Measurements from ENCODE around the gene UPK3A.

Gene UPK3A

DNA sequence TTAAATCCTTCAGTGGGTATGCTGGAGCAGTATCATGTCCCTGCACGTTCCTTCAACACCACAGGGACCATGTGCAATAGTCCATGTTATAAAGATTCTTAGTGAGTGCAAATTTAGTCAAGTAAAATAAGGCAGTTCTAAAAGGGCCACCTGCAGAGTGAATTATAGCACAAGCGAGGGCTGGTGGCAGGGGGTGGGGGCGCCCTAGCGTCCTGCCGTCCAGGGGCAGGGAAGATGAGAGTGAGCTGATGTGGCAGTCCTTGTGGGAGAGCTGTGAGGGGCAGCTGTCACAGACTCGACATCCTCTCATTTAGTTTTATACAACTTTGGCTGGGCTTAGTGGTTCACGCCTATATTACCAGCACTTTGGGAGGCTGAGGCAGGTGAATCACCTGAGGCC is 54.0 kb downstream of the UPK3A start:
- Histone ChIP-seq H3K4ac (ENCODE audit: low read depth, low read length) (no peak overlapping the region), H2BK120ac (ENCODE audit: low read depth, low read length) (no peak overlapping the region), H2BK15ac (replicated peaks; ENCODE audit: low read depth) (no peak overlapping the region), H3K27me3 (ENCODE audit: insufficient read depth, low read length, poor library complexity) (no peaks in the 10 kb centered on the region), H3K79me2 (ENCODE audit: control insufficient read depth, insufficient read depth, low read length) (no peaks in the 10 kb centered on the region), H3K4me3 (ENCODE audit: low read length) (no peak overlapping the region), H3K9ac (ENCODE audit: low read length) (no peak overlapping the region), H3K4me2 (ENCODE audit: low read length) (no peak overlapping the region), H3K56ac (ENCODE audit: low read length) (no peak overlapping the region), H4K5ac (ENCODE audit: low read length) (no peak overlapping the region), H3K79me1 (ENCODE audit: low read length) (no peaks in the 10 kb centered on the region), H4K8ac (ENCODE audit: low read depth, low read length) (no peak overlapping the region), H3K27ac (ENCODE audit: low read depth, low read length) (no peak overlapping the region), H2BK5ac (ENCODE audit: low read length) (no peak overlapping the region), H3K18ac (ENCODE audit: low read length) (no peak overlapping the region), H2AK5ac (ENCODE audit: low read length) (no peak overlapping the region), H3K36me3 (ENCODE audit: control insufficient read depth, insufficient read depth, low read length) (no peaks in the 10 kb centered on the region), H3K4me1 (ENCODE audit: control insufficient read depth, low read depth, low read length) (no peaks in the 10 kb centered on the region), H3K23ac (ENCODE audit: low read length) (no peak overlapping the region)
- no CpG with 5 or more reads among the region's 7 CpGs for WGBS (ENCODE audit: extremely low coverage, insufficient coverage, low lambda C conversion rate)
- DNase-seq, result no peak

DNA sequence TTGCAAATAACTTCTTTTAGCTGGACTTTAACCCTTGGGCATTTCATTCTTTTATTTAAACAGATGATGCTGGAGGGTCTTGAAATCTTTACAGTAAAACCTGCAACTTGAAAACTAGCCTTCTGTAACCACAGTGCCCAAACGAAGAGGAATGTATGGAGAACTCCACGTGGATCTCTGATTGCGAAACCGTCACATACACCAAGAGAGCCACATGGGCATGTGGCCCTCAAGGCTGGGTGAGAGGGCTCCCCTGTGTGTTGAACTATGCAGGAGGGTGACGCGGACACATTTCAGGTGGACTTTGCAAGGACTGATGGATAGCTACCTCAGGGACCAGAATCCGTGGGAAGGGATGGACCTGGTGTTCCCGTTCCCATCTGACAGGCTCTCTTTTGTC is 55.6 kb downstream of the UPK3A start:
- no peak overlapping the region for H3K4me2 ChIP-seq (ENCODE audit: low read length)
- H3K4me1 ChIP-seq (ENCODE audit: control insufficient read depth, low read depth, low read length), result no peaks in the 10 kb centered on the region
- H3K4ac ChIP-seq (ENCODE audit: low read depth, low read length), result no peak overlapping the region
- H3K27me3 ChIP-seq (ENCODE audit: insufficient read depth, low read length, poor library complexity), result no peaks in the 10 kb centered on the region
- no peak overlapping the region for H4K8ac ChIP-seq (ENCODE audit: low read depth, low read length)
- no peaks in the 10 kb centered on the region for H3K79me1 ChIP-seq (ENCODE audit: low read length)
- no CpG with 5 or more reads among the region's 8 CpGs for WGBS (ENCODE audit: extremely low coverage, insufficient coverage, low lambda C conversion rate)
- H2BK120ac ChIP-seq (ENCODE audit: low read depth, low read length), result no peak overlapping the region
- no peak for DNase-seq
- no peaks in the 10 kb centered on the region for H3K79me2 ChIP-seq (ENCODE audit: control insufficient read depth, insufficient read depth, low read length)
- no peak overlapping the region for H3K9ac ChIP-seq (ENCODE audit: low read length)
- no peak overlapping the region for H4K5ac ChIP-seq (ENCODE audit: low read length)
- H3K36me3 ChIP-seq (ENCODE audit: control insufficient read depth, insufficient read depth, low read length), result no peaks in the 10 kb centered on the region
- H2BK15ac ChIP-seq (replicated peaks; ENCODE audit: low read depth), result no peak overlapping the region
- no peak overlapping the region for H3K18ac ChIP-seq (ENCODE audit: low read length)
- no peak overlapping the region for H2AK5ac ChIP-seq (ENCODE audit: low read length)
- no peak overlapping the region for H3K23ac ChIP-seq (ENCODE audit: low read length)
- no peak overlapping the region for H3K56ac ChIP-seq (ENCODE audit: low read length)
- H3K4me3 ChIP-seq (ENCODE audit: low read length), result no peak overlapping the region
- H3K27ac ChIP-seq (ENCODE audit: low read depth, low read length), result no peak overlapping the region
- H2BK5ac ChIP-seq (ENCODE audit: low read length), result no peak overlapping the region

DNA sequence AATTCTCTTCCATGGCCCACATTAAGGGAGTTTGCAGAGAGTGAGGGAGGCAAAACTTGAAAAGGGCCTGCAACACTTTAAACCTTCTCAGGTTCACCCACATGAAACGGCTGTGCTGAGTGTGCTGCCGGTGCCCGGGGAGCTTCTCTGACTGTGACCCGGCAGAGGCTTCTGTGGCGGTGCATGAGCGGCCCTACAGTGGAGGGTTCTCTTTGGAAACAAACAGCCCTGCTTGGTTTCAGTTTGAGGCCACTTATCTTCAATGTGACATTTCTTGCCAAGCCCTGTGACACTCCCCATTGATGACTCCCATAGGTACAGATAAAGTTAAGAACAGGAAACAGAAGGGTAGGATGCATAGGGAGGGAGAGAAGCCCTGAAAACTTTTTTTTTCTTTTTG is 56.7 kb downstream of the UPK3A start:
- Histone ChIP-seq H2BK5ac (ENCODE audit: low read length) (no peak overlapping the region), H3K23ac (ENCODE audit: low read length) (no peak overlapping the region), H3K18ac (ENCODE audit: low read length) (no peak overlapping the region), H2AK5ac (ENCODE audit: low read length) (no peak overlapping the region), H3K4me2 (ENCODE audit: low read length) (no peak overlapping the region), H3K4ac (ENCODE audit: low read depth, low read length) (no peak overlapping the region), H3K79me2 (ENCODE audit: control insufficient read depth, insufficient read depth, low read length) (no peaks in the 10 kb centered on the region), H2BK15ac (replicated peaks; ENCODE audit: low read depth) (no peak overlapping the region), H3K79me1 (ENCODE audit: low read length) (no peaks in the 10 kb centered on the region), H3K27ac (ENCODE audit: low read depth, low read length) (no peak overlapping the region), H3K36me3 (ENCODE audit: control insufficient read depth, insufficient read depth, low read length) (no peaks in the 10 kb centered on the region), H2BK120ac (ENCODE audit: low read depth, low read length) (no peak overlapping the region), H3K9ac (ENCODE audit: low read length) (no peak overlapping the region), H4K5ac (ENCODE audit: low read length) (no peak overlapping the region), H3K4me3 (ENCODE audit: low read length) (no peak overlapping the region), H3K4me1 (ENCODE audit: control insufficient read depth, low read depth, low read length) (no peaks in the 10 kb centered on the region), H3K56ac (ENCODE audit: low read length) (no peak overlapping the region), H4K8ac (ENCODE audit: low read depth, low read length) (no peak overlapping the region), H3K27me3 (ENCODE audit: insufficient read depth, low read length, poor library complexity) (no peaks in the 10 kb centered on the region)
- DNase-seq, result no peak
- WGBS (ENCODE audit: extremely low coverage, insufficient coverage, low lambda C conversion rate), result no CpG with 5 or more reads among the region's 6 CpGs

DNA sequence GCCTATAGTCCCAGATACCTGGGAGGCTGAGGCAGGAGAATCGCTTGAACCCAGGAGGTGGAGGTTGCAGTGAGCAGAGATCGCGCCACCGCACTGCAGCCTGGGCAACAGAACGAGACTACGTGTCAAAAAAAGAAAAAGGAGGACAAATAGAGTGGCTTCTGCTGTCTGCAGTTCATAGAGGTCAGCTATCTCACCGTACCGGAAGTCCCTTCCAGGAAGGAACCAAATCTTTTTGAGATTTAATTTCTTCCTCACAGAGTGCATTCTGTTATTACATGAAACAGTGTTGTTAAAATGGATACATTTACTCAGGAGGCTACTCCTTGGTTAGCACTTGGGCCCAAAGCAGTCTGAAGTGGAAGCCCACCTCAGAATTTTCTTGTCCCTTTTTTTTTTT is 58.4 kb downstream of the UPK3A start:
- Histone ChIP-seq H4K5ac (ENCODE audit: low read length) (no peak overlapping the region), H3K79me2 (ENCODE audit: control insufficient read depth, insufficient read depth, low read length) (no peaks in the 10 kb centered on the region), H3K79me1 (ENCODE audit: low read length) (no peaks in the 10 kb centered on the region), H3K4me3 (ENCODE audit: low read length) (no peak overlapping the region), H3K4me1 (ENCODE audit: control insufficient read depth, low read depth, low read length) (no peaks in the 10 kb centered on the region), H3K4ac (ENCODE audit: low read depth, low read length) (no peak overlapping the region), H3K56ac (ENCODE audit: low read length) (no peak overlapping the region), H3K18ac (ENCODE audit: low read length) (no peak overlapping the region), H3K9ac (ENCODE audit: low read length) (no peak overlapping the region), H4K8ac (ENCODE audit: low read depth, low read length) (no peak overlapping the region), H3K36me3 (ENCODE audit: control insufficient read depth, insufficient read depth, low read length) (no peaks in the 10 kb centered on the region), H2BK120ac (ENCODE audit: low read depth, low read length) (no peak overlapping the region), H2BK15ac (replicated peaks; ENCODE audit: low read depth) (no peak overlapping the region), H3K27ac (ENCODE audit: low read depth, low read length) (no peak overlapping the region), H2AK5ac (ENCODE audit: low read length) (no peak overlapping the region), H3K23ac (ENCODE audit: low read length) (no peak overlapping the region), H3K4me2 (ENCODE audit: low read length) (no peak overlapping the region), H2BK5ac (ENCODE audit: low read length) (no peak overlapping the region), H3K27me3 (ENCODE audit: insufficient read depth, low read length, poor library complexity) (no peaks in the 10 kb centered on the region)
- no peak for DNase-seq
- no CpG with 5 or more reads among the region's 8 CpGs for WGBS (ENCODE audit: extremely low coverage, insufficient coverage, low lambda C conversion rate)

DNA sequence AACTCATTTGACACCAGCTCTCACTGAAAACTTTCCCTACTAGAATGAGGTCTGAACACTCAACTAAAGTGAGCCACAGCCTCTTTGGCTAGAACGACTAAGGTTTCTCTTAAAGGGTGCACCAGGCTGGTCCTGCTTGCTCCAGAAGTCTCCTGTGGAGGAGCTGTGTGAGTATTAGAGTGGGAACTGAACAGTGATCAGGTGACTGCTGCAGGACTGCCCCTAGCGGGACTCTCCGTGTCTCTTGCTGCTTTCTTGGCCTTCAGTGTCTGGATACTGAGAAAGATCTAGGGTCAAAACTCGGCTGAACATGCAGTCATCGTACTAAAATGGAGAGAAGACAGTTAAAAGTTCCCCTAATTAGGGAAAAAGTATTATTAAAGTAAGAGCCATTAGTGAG is 59.6 kb downstream of the UPK3A start:
- no peak overlapping the region for H2AK5ac ChIP-seq (ENCODE audit: low read length)
- no peak overlapping the region for H3K18ac ChIP-seq (ENCODE audit: low read length)
- no peaks in the 10 kb centered on the region for H3K36me3 ChIP-seq (ENCODE audit: control insufficient read depth, insufficient read depth, low read length)
- H4K8ac ChIP-seq (ENCODE audit: low read depth, low read length), result no peak overlapping the region
- no CpG with 5 or more reads among the region's 5 CpGs for WGBS (ENCODE audit: extremely low coverage, insufficient coverage, low lambda C conversion rate)
- no peak overlapping the region for H3K4me2 ChIP-seq (ENCODE audit: low read length)
- no peaks in the 10 kb centered on the region for H3K4me1 ChIP-seq (ENCODE audit: control insufficient read depth, low read depth, low read length)
- H3K56ac ChIP-seq (ENCODE audit: low read length), result no peak overlapping the region
- H4K5ac ChIP-seq (ENCODE audit: low read length), result no peak overlapping the region
- no peak overlapping the region for H3K27ac ChIP-seq (ENCODE audit: low read depth, low read length)
- no peak overlapping the region for H2BK5ac ChIP-seq (ENCODE audit: low read length)
- no peaks in the 10 kb centered on the region for H3K79me1 ChIP-seq (ENCODE audit: low read length)
- no peaks in the 10 kb centered on the region for H3K27me3 ChIP-seq (ENCODE audit: insufficient read depth, low read length, poor library complexity)
- H2BK15ac ChIP-seq (replicated peaks; ENCODE audit: low read depth), result no peak overlapping the region
- H3K4me3 ChIP-seq (ENCODE audit: low read length), result no peak overlapping the region
- H3K4ac ChIP-seq (ENCODE audit: low read depth, low read length), result no peak overlapping the region
- H2BK120ac ChIP-seq (ENCODE audit: low read depth, low read length), result no peak overlapping the region
- peak; percentile 58 for DNase-seq
- no peak overlapping the region for H3K9ac ChIP-seq (ENCODE audit: low read length)
- H3K79me2 ChIP-seq (ENCODE audit: control insufficient read depth, insufficient read depth, low read length), result no peaks in the 10 kb centered on the region
- H3K23ac ChIP-seq (ENCODE audit: low read length), result no peak overlapping the region

All from mesendoderm (in vitro differentiated cells).